Colonic mucosa (tissue), 4 donors: Measurements from ENCODE around the gene GALNT15. TPM values are rescaled to one million over a fixed set of nuclear protein-coding genes. Genes with fewer than 3 reads are reported as not detected.

Experiments used
- DNase-seq: peaks from one replicate; pipeline ENCODE4 v3.0.0-alpha.2; 2020
- H3K27ac ChIP-seq: fragments of 200-600 bp; one replicate; pipeline ENCODE4 v1.8.0; 2021
- H3K27me3 ChIP-seq: fragments of 200-600 bp; one replicate; pipeline ENCODE4 v1.8.0; 2021
- H3K36me3 ChIP-seq: fragments of 200-600 bp; one replicate; pipeline ENCODE4 v1.8.0; 2021
- H3K4me1 ChIP-seq: fragments of 200-600 bp; one replicate; pipeline ENCODE4 v1.8.0; 2021; ENCODE audit warnings: mild to moderate bottlenecking
- H3K4me3 ChIP-seq: fragments of 200-600 bp; one replicate; pipeline ENCODE4 v1.8.0; 2021
- H3K9ac ChIP-seq, 2 donors: one replicate each; pipeline ENCODE4 v1.7.0; 2013; ENCODE audit warnings: control low read depth in 2 of 2, low read depth in 2 of 2, low read length in 2 of 2
- H3K9me3 ChIP-seq: fragments of 200-600 bp; one replicate; pipeline ENCODE4 v1.8.0; 2021
- intact Hi-C: fragments of 100-400 bp; cut with DNase I; formaldehyde crosslinking; loops from one replicate; pipeline ENCODE4 v1.14.1; 2022
- total RNA-seq, 2 donors: library from RNA; stranded (reverse); fragmentation: NEBNext Ultra II Directional in 1 of 2; extraction: Animal tissue kit (Norgen Biotek cat#: 25700) in 1 of 2; gene quantifications; one replicate each; pipeline ENCODE4 v1.2.1, GENCODE V29; 2021
- TF ChIP-seq, protein P1 (sequence below): fragments of 200-600 bp; IDR thresholded peaks from one replicate; pipeline ENCODE4 v1.8.0; 2022; ENCODE audit warnings: antibody characterized with exemption, mild to moderate bottlenecking
- donor health status: healthy.
- donor health status: DM: no; HTN: no; CAD: no.
- donor health status: DM: no; HTN: no; CAD: no.

GALNT15 gene
- total RNA-seq, 2 donors from 2014 or later = 2.1 to 4.5 TPM

DNA sequence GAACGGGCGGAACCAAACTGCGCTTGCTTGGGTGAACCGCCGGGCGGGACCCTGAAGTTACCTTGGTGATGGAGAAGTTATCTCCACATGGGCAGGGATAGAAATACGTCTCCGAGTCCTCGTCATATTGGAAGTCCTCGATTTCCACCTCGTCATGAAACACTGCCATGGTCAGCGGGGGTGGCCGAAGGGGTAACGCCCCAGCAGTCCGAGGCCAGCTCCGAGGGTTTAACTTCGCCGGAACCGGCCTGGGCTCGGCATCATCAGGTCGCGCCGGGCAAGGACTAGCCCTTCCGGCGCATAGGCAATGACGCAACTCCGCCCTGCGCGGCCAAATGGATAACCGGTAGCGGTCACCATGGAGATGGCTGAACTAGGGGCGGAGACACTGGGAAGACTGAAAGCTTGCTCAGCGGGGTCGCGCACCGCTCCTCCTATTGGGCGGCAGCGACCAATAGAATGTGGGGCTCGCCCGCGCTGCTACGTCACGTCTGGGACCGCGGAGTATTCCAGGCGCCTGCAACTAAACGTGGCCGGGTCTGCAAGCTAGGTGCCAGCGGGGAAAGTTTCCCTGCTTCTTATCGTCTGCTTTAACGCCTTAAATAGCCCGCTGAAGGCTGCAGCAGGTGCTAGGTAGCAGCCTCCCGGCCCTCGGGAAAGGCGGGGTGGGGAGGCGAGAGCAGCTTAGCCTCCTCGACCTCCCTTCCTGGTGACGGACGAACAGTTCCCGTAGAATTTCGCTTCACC is 90.4 kb downstream of the GALNT15 start, which contains the start of the genes DPH3 and OXNAD1:
TSS of gene DPH3 (minus strand) at position 236 of the 747 bp plus-strand sequence. CDS start at position 169, 67 bp downstream.
TSS of gene OXNAD1 (plus strand) at position 505 of the 747 bp plus-strand sequence. CDS start 5,741 bp downstream, outside the sequence.
- intact Hi-C loops = loop anchor here (5.0 kb wide), 1 partner anchor 287 kb away; no protein-coding TSS in a partner anchor
- Histone ChIP-seq H3K4me3 (peak within 1 kb of the TSS; percentile 85), H3K9ac (peak within 1 kb of the TSS; percentile 82 to 98), H3K4me1 (peaks cover 5% of the 10 kb centered on the region), H3K9me3 (no peaks in the 10 kb centered on the region), H3K27me3 (no peaks in the 10 kb centered on the region), H3K36me3 (no peaks in the 10 kb centered on the region), H3K27ac (peak within 1 kb of the TSS; percentile 92)
- peak; percentile 100 for DNase-seq
- TF ChIP-seq, protein P1, sequence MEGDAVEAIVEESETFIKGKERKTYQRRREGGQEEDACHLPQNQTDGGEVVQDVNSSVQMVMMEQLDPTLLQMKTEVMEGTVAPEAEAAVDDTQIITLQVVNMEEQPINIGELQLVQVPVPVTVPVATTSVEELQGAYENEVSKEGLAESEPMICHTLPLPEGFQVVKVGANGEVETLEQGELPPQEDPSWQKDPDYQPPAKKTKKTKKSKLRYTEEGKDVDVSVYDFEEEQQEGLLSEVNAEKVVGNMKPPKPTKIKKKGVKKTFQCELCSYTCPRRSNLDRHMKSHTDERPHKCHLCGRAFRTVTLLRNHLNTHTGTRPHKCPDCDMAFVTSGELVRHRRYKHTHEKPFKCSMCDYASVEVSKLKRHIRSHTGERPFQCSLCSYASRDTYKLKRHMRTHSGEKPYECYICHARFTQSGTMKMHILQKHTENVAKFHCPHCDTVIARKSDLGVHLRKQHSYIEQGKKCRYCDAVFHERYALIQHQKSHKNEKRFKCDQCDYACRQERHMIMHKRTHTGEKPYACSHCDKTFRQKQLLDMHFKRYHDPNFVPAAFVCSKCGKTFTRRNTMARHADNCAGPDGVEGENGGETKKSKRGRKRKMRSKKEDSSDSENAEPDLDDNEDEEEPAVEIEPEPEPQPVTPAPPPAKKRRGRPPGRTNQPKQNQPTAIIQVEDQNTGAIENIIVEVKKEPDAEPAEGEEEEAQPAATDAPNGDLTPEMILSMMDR = no peak

DNA sequence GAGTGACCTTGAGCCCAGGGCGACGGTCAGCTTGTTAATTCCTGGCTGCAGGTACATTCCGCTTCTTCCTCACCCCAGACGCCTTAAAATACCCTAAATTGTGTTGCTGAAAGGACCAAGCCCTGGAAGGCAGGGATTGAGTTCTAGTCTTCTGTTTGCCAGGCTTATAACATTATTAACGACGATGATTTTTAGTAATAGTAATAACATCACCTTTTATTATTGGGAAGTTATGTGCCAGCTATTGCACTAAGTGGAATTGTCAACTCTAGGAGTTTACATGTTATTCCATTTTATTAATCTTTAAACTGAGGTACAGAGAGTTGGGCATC is 90.9 kb downstream of the GALNT15 start:
- TF ChIP-seq, protein P1 = no peak
- intact Hi-C loops = loop anchor here (5.0 kb wide), 1 partner anchor 287 kb away; no protein-coding TSS in a partner anchor
- DNase-seq = no peak
- no peaks in the 10 kb centered on the region for H3K9me3 ChIP-seq
- peak overlapping the region; percentile 85 for H3K4me3 ChIP-seq
- peak overlapping the region; percentile 74 to 98 for H3K9ac ChIP-seq
- no peaks in the 10 kb centered on the region for H3K27me3 ChIP-seq
- H3K27ac ChIP-seq = peak overlapping the region; percentile 92
- no peaks in the 10 kb centered on the region for H3K36me3 ChIP-seq
- H3K4me1 ChIP-seq = peaks cover 5% of the 10 kb centered on the region

DNA sequence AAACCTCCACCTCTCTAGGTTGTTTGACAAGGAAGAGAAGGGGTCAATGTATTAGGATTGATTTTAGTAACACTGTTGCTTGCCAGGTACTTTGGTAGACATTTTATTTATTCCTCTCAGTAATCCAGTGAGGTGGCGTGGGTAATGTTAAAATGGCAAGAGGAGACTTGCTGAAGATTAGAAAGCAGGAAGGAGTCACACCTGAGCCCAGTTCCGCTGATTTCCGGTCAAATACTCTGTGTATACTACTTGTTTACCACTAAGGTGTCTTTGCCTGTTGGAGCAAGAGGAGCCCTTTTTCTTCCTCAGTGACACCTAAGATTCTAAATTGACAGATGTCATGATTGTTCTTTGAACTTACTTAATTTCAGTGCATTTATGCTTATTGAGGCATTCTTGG is 92.2 kb downstream of the GALNT15 start:
- H3K27ac ChIP-seq = peak overlapping the region; percentile 29

DNA sequence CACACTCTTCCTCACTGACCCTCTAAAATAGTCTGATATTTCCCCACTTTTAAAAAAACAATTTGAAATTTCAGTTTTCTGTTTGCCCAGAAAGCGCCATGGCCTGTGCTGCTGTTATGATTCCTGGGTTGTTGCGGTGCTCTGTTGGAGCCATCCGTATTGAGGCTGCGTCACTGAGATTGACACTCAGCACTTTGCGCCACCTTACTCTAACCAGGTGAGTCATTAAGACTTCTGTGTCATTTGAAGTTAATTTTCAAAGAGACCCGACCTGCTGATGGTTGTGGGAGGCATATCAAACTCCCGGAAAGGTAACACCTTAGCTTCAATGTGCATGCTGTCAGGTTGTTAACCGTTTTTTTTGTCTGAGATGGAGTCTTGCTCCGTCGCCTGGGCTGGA is 96.4 kb downstream of the GALNT15 start:
- Histone ChIP-seq H3K36me3 (no peaks in the 10 kb centered on the region), H3K9me3 (no peaks in the 10 kb centered on the region), H3K27ac (no peak overlapping the region), H3K4me3 (no peak overlapping the region), H3K9ac (no peak overlapping the region), H3K4me1 (peaks cover 5% of the 10 kb centered on the region), H3K27me3 (no peaks in the 10 kb centered on the region)
- intact Hi-C loops = no loop called here
- no peak for DNase-seq
- TF ChIP-seq, protein P1 = no peak

More for the DNA sequence above, 92.2 kb downstream of the GALNT15 start:
- TF ChIP-seq, protein P1 = no peak
- Histone ChIP-seq H3K4me1 (peaks cover 5% of the 10 kb centered on the region), H3K36me3 (no peaks in the 10 kb centered on the region), H3K4me3 (no peak overlapping the region), H3K9me3 (no peaks in the 10 kb centered on the region), H3K9ac (peak overlapping the region in 1 of 2 donors; percentile 35), H3K27me3 (no peaks in the 10 kb centered on the region)
- intact Hi-C loops = loop anchor here (5.0 kb wide), 1 partner anchor 286 kb away; no protein-coding TSS in a partner anchor
- no peak for DNase-seq

DNA sequence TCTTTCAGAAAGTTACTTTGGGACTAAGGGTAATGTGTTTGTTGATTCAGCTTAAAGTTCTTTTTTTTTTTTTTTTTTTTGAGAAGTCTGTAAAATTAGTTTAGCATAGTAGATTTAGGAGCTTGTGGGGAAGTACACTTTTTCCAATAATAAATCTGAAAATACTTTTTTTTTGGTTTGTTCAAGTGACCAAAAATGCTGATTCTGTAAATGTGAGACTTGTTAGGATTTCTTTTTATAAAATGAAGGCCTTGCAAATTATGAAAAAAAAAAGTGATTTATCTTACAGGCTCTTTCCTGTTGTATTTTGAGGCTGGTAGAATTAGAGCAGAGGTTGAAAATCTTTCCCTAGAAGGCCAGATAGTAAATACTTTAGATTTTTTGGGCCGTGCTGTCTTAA is 98.1 kb downstream of the GALNT15 start:
- no peak for DNase-seq
- H3K9ac ChIP-seq = no peak overlapping the region
- intact Hi-C loops = no loop called here
- TF ChIP-seq, protein P1 = no peak
- no peak overlapping the region for H3K27ac ChIP-seq
- H3K4me1 ChIP-seq = no peaks in the 10 kb centered on the region
- H3K36me3 ChIP-seq = no peaks in the 10 kb centered on the region
- H3K9me3 ChIP-seq = no peaks in the 10 kb centered on the region
- H3K4me3 ChIP-seq = no peak overlapping the region
- H3K27me3 ChIP-seq = no peaks in the 10 kb centered on the region
